H9 (cell line): ENCODE data around the gene HDDC2. TPM values are rescaled to one million over a fixed set of nuclear protein-coding genes. Genes with fewer than 3 reads are reported as not detected.

ENCODE experiments used
- DNase-seq: peaks from one replicate; pipeline ENCODE4 v3.0.0-alpha.2; 2017
- H2AFZ ChIP-seq: one replicate; pipeline ENCODE4 v1.6.1; 2013; ENCODE audit warnings: mild to moderate bottlenecking, low read length, control low read depth, moderate library complexity
- H2AK5ac ChIP-seq: 2 replicates; pipeline ENCODE4 v1.6.1; 2013; ENCODE audit warnings: low read length, control low read depth, mixed read lengths; ENCODE audit not compliant: insufficient read length
- H2BK120ac ChIP-seq: one replicate; pipeline ENCODE4 v1.6.1; 2013; ENCODE audit warnings: low read depth, mild to moderate bottlenecking, low read length, control low read depth, inconsistent platforms; ENCODE audit not compliant: poor library complexity, severe bottlenecking
- H2BK12ac ChIP-seq: 2 replicates; pipeline ENCODE4 v1.6.1; 2013; ENCODE audit warnings: low read length, control low read depth, mixed read lengths, low read depth; ENCODE audit not compliant: insufficient read length
- H2BK15ac ChIP-seq: 2 replicates; pipeline ENCODE4 v1.6.1; 2013; ENCODE audit warnings: low read depth, low read length, control low read depth
- H2BK20ac ChIP-seq: one replicate; pipeline ENCODE4 v1.6.1; 2013; ENCODE audit warnings: low read depth, mild to moderate bottlenecking, low read length, control low read depth, inconsistent platforms; ENCODE audit not compliant: poor library complexity, severe bottlenecking
- H2BK5ac ChIP-seq: 2 replicates; pipeline ENCODE4 v1.6.1; 2013; ENCODE audit warnings: low read length, control low read depth, mixed read lengths; ENCODE audit not compliant: insufficient read length
- H3K14ac ChIP-seq: 2 replicates; pipeline ENCODE4 v1.6.1; 2013; ENCODE audit warnings: low read length, control low read depth; ENCODE audit not compliant: insufficient read depth
- H3K18ac ChIP-seq: 2 replicates; pipeline ENCODE4 v1.6.1; 2013; ENCODE audit warnings: low read depth, mild to moderate bottlenecking, mixed read lengths, low read length, control low read depth; ENCODE audit not compliant: insufficient read length
- H3K23ac ChIP-seq: 2 replicates; pipeline ENCODE4 v1.6.1; 2013; ENCODE audit warnings: low read length, control low read depth, mixed read lengths, low read depth; ENCODE audit not compliant: insufficient read length
- H3K23me2 ChIP-seq: 2 replicates; pipeline ENCODE4 v1.6.1; 2013; ENCODE audit warnings: low read depth, mild to moderate bottlenecking, mixed read lengths, low read length, control low read depth; ENCODE audit not compliant: insufficient read length, poor library complexity, severe bottlenecking
- H3K27ac ChIP-seq: 2 replicates; pipeline ENCODE4 v1.5.1; 2013; ENCODE audit warnings: low read length, control low read depth, mixed read lengths, low read depth; ENCODE audit not compliant: insufficient read length
- H3K27me3 ChIP-seq: 2 replicates; pipeline ENCODE4 v1.6.1; 2013; ENCODE audit warnings: low read length, control low read depth, inconsistent platforms; ENCODE audit not compliant: insufficient read depth
- H3K4ac ChIP-seq: 2 replicates; pipeline ENCODE4 v1.6.1; 2013; ENCODE audit warnings: low read depth, mild to moderate bottlenecking, control low read depth, inconsistent platforms, low read length, moderate library complexity
- H3K4me1 ChIP-seq: 2 replicates; pipeline ENCODE4 v1.6.1; 2013; ENCODE audit warnings: low read length, control low read depth, inconsistent platforms; ENCODE audit not compliant: insufficient read depth
- H3K4me2 ChIP-seq: 2 replicates; pipeline ENCODE4 v1.6.1; 2013; ENCODE audit warnings: low read length, control low read depth, mixed read lengths; ENCODE audit not compliant: insufficient read length, insufficient read depth
- H3K56ac ChIP-seq: 2 replicates; pipeline ENCODE4 v1.6.1; 2013; ENCODE audit warnings: low read depth, mild to moderate bottlenecking, mixed read lengths, low read length, control low read depth; ENCODE audit not compliant: insufficient read length
- H3K79me1 ChIP-seq: 2 replicates; pipeline ENCODE4 v1.6.1; 2013; ENCODE audit warnings: low read depth, mild to moderate bottlenecking, moderate library complexity, low read length, control low read depth, inconsistent platforms; ENCODE audit not compliant: insufficient read depth, poor library complexity, severe bottlenecking
- H3K79me2 ChIP-seq: 2 replicates; pipeline ENCODE4 v1.6.1; 2013; ENCODE audit warnings: low read length, control low read depth, inconsistent platforms; ENCODE audit not compliant: insufficient read depth
- H3K9ac ChIP-seq: 2 replicates; pipeline ENCODE4 v1.6.1; 2013; ENCODE audit warnings: low read length, control low read depth, mixed read lengths; ENCODE audit not compliant: insufficient read length; ENCODE audit errors: extremely low read depth
- H3K9me3 ChIP-seq: one replicate; pipeline ENCODE4 v1.6.1; 2013; ENCODE audit warnings: low read depth, low read length, inconsistent platforms; ENCODE audit not compliant: control insufficient read depth
- H3T11ph ChIP-seq: one replicate; pipeline ENCODE4 v1.6.1; 2013; ENCODE audit warnings: mild to moderate bottlenecking, low read length, control low read depth, inconsistent platforms
- H4K20me1 ChIP-seq: one replicate; pipeline ENCODE4 v1.6.1; 2013; ENCODE audit not compliant: control insufficient read depth, insufficient read length, insufficient read depth
- H4K5ac ChIP-seq: 2 replicates; pipeline ENCODE4 v1.6.1; 2013; ENCODE audit warnings: low read depth, mild to moderate bottlenecking, mixed read lengths, low read length, control low read depth; ENCODE audit not compliant: insufficient read length
- H4K8ac ChIP-seq: replicated peaks from 2 replicates; pipeline ENCODE4 v1.6.1; 2013; ENCODE audit warnings: low read length, control low read depth, mixed read lengths, low read depth; ENCODE audit not compliant: insufficient read length
- H4K91ac ChIP-seq: 2 replicates; pipeline ENCODE4 v1.6.1; 2013; ENCODE audit warnings: low read depth, mild to moderate bottlenecking, moderate library complexity, mixed read lengths, low read length, control low read depth; ENCODE audit not compliant: insufficient read length
- H3K27ac Mint-ChIP-seq, 3 experiments: 2 replicates in 2 of 3; 3 replicates in 1 of 3; pipeline ENCODE4 v1.8.0; 2020 to 2021; ENCODE audit warnings: mixed read lengths in 3 of 3, mild to moderate bottlenecking in 1 of 3, moderate library complexity in 1 of 3
- H3K27me3 Mint-ChIP-seq: 2 replicates; pipeline ENCODE4 v1.8.0; 2021; ENCODE audit warnings: low read depth, mild to moderate bottlenecking, moderate library complexity, mixed read lengths
- H3K36me3 Mint-ChIP-seq, 3 experiments: 2 replicates in 2 of 3; 3 replicates in 1 of 3; pipeline ENCODE4 v1.8.0; 2020 to 2021; ENCODE audit warnings: low read depth in 3 of 3, mixed read lengths in 3 of 3; ENCODE audit not compliant: insufficient read depth in 1 of 3
- H3K4me1 Mint-ChIP-seq, 2 experiments: 2 replicates each; pipeline ENCODE4 v1.8.0; 2020; ENCODE audit warnings: mixed read lengths in 2 of 2
- H3K4me3 Mint-ChIP-seq, 2 experiments: 2 replicates in 1 of 2; 3 replicates in 1 of 2; pipeline ENCODE4 v1.8.0; 2020 to 2021; ENCODE audit warnings: mild to moderate bottlenecking in 2 of 2, mixed read lengths in 2 of 2, moderate library complexity in 1 of 2
- H3K9me3 Mint-ChIP-seq, 2 experiments: 2 replicates in 1 of 2; 3 replicates in 1 of 2; pipeline ENCODE4 v1.8.0; 2020; ENCODE audit warnings: mild to moderate bottlenecking in 2 of 2, mixed read lengths in 2 of 2, moderate library complexity in 1 of 2
- CTCF ChIP-seq: fragments of 200-600 bp; sonication (generic); conservative IDR thresholded peaks from 3 replicates; pipeline ENCODE4 v1.8.0; 2021; ENCODE audit warnings: antibody characterized with exemption, mild to moderate bottlenecking
- WGBS: extraction: QIAGEN DNeasy Blood & Tissue Kit; methylation state at CpG from one replicate; pipeline ENCODE4 v1.1.7; 2013; ENCODE audit warnings: missing lambda C conversion rate, low lambda C conversion rate, mixed read lengths; ENCODE audit not compliant: insufficient read length; ENCODE audit errors: extremely low coverage; 5-methylcytosine and 5-hydroxymethylcytosine counted together
- total RNA-seq: library from RNA; stranded (reverse); gene quantifications from 2 replicates; pipeline ENCODE4 v1.2.1, GENCODE V29; 2021

HDDC2 gene
- total RNA-seq, 1 experiment from 2014 or later: 77.8 TPM

DNA sequence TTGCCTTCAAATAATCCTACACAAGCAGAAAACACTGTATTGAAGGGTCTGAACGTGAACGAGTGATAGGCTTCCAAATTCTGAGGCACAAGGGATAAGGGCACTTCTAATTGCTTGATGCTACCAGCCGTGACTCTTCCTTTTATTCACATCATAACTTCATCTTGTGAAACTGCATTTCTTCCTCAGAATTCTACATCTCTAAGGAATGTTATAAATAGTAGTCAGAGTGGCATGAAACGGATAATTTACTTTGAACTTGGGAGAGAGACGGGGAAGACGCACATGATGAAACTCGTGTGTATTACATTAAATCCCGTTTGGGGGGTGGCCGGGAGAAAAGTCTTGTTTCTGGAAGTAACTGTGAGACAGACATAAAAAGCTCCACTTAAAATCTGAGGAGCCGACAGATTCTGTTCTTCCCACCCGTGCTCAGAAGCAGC lies 754 bp downstream of the HDDC2 start:
- Histone ChIP-seq H4K20me1 (no peaks in the 10 kb centered on the region), H2AK5ac (no peak overlapping the region), H2BK120ac (no peak overlapping the region), H3K4me1 (0 out of 2 replicates have a peak, but pooled peaks cover 2% of the 10 kb centered on the region), H3K79me2 (no peaks in the 10 kb centered on the region), H3K18ac (peak overlapping the region; percentile 87), H3K4ac (peak overlapping the region; percentile 62; the same call in 1 of the 2 replicates), H4K91ac (no peak overlapping the region), H3K9ac (peak overlapping the region; percentile 90), H2AFZ (peak overlapping the region; percentile 73), H3K27me3 (no peaks in the 10 kb centered on the region), H2BK15ac (no peak overlapping the region), H3K14ac (peak overlapping the region; percentile 97), H3K9me3 (no peaks in the 10 kb centered on the region), H3K4me2 (peak overlapping the region; percentile 94), H3K23ac (no peak overlapping the region), H2BK5ac (no peak overlapping the region), H3K79me1 (no peaks in the 10 kb centered on the region), H3T11ph (no peak overlapping the region), H4K5ac (no peak overlapping the region), H3K23me2 (peaks cover 11% of the 10 kb centered on the region), H2BK12ac (no peak overlapping the region), H3K56ac (no peak overlapping the region), H2BK20ac (no peak overlapping the region), H4K8ac (no peak overlapping the region), H3K27ac (no peak overlapping the region)
- Mint-ChIP-seq H3K36me3 (peaks cover 26 to 48% (median 41%) of the 10 kb centered on the region in 3 experiments; a peak in 6 of 7 replicates), H3K27me3 (peaks cover 13% of the 10 kb centered on the region), H3K4me3 (peak overlapping the region; percentile 78 to 92), H3K4me1 (peaks cover 16% of the 10 kb centered on the region in 2 experiments), H3K9me3 (peaks cover 0 to 4% of the 10 kb centered on the region in 2 experiments; a peak in 2 of 5 replicates), H3K27ac (peak overlapping the region; percentile 11 to 93 (median 88); a peak in 5 of 7 replicates)
- TF ChIP-seq CTCF: no peak
- no peak for DNase-seq
- WGBS: no CpG with 5 or more reads among the region's 11 CpGs
